A549 treated with DMSO at 1 μM for 4 hours (cell line): ENCODE measurements around the gene THOC7. TPM values are rescaled to one million over a fixed set of nuclear protein-coding genes. Genes with fewer than 3 reads are reported as not detected.

Experiments used
- total RNA-seq: library from RNA; stranded (reverse); fragments of 200-300 nt; extraction: Qiagen RNA extraction; gene quantifications from 5 replicates; pipeline ENCODE4 v1.2.3, GENCODE V29; 2022; ENCODE audit warnings: low read depth

Gene THOC7
- total RNA-seq = 56.9 to 67.6 TPM (median 61.1 TPM) in 5 replicates

GRCh38 chr3:63863150-63864007 is at the start of gene THOC7, which contains the start of gene ATXN7:
Gene THOC7 (minus strand): TSS chr3:63863805. CDS start chr3:63863790, 15 bp downstream.
Gene ATXN7 (plus strand): TSS chr3:63863867. CDS start chr3:63912599, 48,732 bp downstream.

GRCh38 chr3:63911873-63912767 is 48.5 kb upstream of the THOC7 start, which contains the start of gene SCAANT1:
Gene SCAANT1 (minus strand): TSS chr3:63912383.

GRCh38 chr3:63819151-63819398 is 44.5 kb downstream of the THOC7 start, which contains the start of gene C3orf49:
Gene C3orf49 (plus strand): TSS chr3:63819299. CDS start chr3:63819472, 173 bp downstream.

Other genes with a start within 250 kb of the THOC7 start
- gene SNTN, start 211.1 kb downstream of the THOC7 start, total RNA-seq = not detected in 5 replicates
- gene C3orf49, start 44.5 kb downstream of the THOC7 start, total RNA-seq = not detected in 5 replicates
- gene ATXN7, start 62 bp upstream of the THOC7 start, total RNA-seq = 4.1 to 6.2 TPM (median 5.5 TPM) in 5 replicates
- 0.79 TPM in 1 of 5 replicates, not detected in the others for gene SCAANT1, start 48.6 kb upstream of the THOC7 start, total RNA-seq
- 76.8 to 85.2 TPM (median 78.5 TPM) in 5 replicates for gene PSMD6, start 159.7 kb upstream of the THOC7 start, total RNA-seq